Muscle of back (tissue), 11 donors: ENCODE measurements around the gene SH2D3A. TPM values are rescaled to one million over a fixed set of nuclear protein-coding genes. Genes with fewer than 3 reads are reported as not detected.
"Not testable (repeated sequence)": the region's sequence is repeated elsewhere in the genome, so short reads cannot be mapped to it uniquely, and the experiment has no call there.

Source experiments
- DNase-seq, 3 donors: peaks; one replicate each; pipeline versions ENCODE4 v3.0.0 to v3.0.0-alpha.2; 2013
- polyA plus RNA-seq, 10 donors: library from polyadenylated mRNA; unstranded; fragments of 120-200 nt; gene quantifications; one replicate each; pipeline ENCODE4 v1.2.1, GENCODE V29; 2013; ENCODE audit not compliant: insufficient read length in 10 of 10

Gene SH2D3A
- polyA plus RNA-seq, 10 donors = 0.42 to 2.1 (median 0.86) TPM

GRCh38 chr19:6721773-6722172 is 45.5 kb downstream of the SH2D3A start:
- DNase-seq = no peak

DNA sequence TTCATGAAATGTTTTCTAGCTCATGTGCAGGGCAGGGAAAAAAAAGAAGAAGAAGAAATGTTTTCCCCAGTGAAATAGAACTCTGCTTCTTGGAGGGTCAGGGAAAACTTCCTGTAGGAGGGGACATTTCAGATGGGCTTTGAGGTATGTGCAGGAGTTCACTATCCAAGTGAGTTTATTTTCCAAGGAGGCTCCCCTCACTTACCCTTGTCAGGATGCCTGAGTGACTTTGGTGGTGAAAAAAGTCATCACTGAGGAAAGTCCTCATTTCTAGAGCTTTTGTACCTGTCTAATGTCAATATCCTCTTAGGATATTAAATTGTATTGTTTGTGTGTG is 46.1 kb downstream of the SH2D3A start:
- DNase-seq = no peak

DNA sequence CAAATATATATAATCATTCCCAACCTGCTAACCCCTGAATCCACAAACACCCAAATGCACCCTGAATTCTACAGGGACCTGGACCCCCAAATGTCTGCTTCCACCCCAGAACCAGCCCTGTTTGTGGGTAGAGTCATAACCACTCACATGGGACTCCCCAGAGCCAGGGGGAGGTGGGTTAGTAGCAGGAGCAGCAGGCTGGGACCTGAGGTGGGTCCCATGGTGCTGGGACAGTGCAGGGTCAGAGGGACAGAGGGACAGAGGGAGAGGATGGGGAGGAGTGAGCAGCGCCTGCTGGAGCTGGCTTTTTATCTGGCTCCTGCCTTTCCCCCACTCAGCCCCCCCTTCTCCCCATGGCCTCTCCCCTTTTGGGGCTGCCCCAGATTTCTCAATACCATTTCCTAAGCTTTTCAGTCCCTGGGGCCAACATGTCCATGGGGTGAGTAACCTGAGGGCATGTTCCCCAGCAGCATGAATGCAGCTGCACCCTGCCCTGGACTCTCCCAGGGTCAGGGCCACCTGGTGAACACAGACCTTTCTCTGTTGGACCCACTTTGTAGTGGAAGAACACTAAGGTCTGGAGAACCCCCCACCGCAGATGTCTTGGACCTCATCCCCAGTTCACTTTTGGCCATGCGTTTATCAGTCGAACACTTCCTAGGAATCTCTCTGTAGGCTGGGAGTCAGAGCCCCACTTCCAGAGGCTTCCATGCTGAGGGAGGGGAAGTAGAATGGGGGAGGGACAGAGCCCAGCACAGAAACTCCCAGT is 46.7 kb downstream of the SH2D3A start, which contains the start of gene C3:
C3 (minus strand) TSS at position 282 of the 769 bp plus-strand sequence; CDS start at position 221, 61 bp downstream.
- peak in 1 of 3 donors; percentile 57 for DNase-seq

- no peak for DNase-seq
These were observed 47.3 kb downstream of the SH2D3A start for GRCh38 chr19:6719992-6720368.

- no peak for DNase-seq
These were observed 47.7 kb downstream of the SH2D3A start for GRCh38 chr19:6719540-6719861.

- DNase-seq = no peak
These were observed 48.3 kb downstream of the SH2D3A start for GRCh38 chr19:6718741-6719539.

DNA sequence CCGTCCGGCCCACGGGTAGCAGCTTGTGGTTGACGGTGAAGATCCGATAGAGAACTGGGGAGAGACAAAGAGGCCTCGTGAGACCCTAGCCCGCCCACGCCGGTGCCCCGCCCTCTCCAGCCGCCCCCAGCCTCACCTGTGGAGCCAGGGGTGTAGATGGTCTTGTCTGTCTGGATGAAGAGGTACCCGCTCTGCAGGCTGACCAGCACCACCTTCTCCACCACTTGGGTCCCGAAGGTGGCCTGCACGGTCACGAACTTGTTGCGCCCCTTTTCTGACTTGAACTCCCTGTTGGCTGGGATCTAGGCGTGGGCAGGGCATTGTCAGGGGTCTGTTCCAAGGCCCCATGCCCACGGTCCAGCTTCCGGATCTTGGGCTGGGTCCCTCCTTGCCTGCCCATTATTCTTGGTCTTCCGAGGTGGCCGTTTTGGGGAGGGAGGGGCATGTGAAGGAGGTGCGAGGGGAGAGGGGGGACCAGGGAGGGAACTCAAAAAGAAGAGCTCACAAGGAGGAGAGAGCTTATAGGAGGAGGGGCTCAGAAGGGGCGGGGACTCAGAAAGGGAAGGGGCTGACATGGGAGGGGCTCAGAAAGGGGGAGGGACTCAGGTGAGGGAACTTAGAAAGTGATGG is 49.0 kb downstream of the SH2D3A start:
- DNase-seq = no peak

DNA sequence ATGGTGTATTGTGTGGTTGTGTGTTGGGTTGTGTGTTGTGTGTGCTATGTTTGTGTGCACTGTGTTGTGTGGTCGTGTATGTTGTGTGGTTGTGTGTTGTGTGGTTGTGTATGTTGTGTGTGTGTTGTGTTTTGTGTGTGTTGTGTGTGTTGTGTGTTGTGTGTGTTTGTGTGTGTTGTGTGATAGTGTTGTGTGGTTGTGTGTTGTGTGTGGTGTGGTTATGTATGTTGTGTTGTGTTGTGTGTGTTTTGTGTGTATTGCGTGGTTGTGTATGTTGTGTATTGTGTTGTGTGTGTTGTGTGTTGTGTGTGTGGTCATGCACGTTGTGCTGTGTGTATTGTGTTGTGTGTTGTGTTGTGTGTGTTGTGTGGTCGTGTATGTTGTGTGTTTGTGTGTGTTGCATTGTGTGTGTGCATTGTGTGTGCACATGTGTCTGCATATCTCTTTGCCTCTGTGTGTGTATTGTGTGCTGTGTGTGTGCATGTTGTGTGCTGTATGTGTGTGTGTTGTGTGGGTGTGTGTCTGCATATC is 49.7 kb downstream of the SH2D3A start:
- DNase-seq = no peak

DNA sequence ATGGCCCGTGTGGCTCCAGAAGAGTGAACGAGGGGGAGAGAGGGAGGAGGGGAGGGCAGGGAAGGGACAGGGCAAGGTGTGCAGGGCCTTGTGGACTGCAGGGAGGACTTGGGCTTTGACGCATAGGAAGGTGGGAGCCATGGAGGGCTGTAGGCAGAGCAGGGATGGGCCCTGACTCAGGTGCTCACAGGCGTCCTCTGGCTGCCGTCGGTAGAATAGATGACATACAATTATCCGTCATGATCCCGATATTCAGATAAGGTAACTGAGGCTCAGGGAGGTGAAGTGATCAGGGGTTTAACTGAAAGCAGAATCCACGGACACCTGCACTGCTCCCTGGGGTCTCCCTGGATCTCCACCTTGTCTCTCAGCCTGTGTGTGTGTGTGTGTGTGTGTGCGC is 50.2 kb downstream of the SH2D3A start:
- DNase-seq = no peak

- DNase-seq = no peak
These were observed 50.6 kb downstream of the SH2D3A start for GRCh38 chr19:6716610-6716970.

DNA sequence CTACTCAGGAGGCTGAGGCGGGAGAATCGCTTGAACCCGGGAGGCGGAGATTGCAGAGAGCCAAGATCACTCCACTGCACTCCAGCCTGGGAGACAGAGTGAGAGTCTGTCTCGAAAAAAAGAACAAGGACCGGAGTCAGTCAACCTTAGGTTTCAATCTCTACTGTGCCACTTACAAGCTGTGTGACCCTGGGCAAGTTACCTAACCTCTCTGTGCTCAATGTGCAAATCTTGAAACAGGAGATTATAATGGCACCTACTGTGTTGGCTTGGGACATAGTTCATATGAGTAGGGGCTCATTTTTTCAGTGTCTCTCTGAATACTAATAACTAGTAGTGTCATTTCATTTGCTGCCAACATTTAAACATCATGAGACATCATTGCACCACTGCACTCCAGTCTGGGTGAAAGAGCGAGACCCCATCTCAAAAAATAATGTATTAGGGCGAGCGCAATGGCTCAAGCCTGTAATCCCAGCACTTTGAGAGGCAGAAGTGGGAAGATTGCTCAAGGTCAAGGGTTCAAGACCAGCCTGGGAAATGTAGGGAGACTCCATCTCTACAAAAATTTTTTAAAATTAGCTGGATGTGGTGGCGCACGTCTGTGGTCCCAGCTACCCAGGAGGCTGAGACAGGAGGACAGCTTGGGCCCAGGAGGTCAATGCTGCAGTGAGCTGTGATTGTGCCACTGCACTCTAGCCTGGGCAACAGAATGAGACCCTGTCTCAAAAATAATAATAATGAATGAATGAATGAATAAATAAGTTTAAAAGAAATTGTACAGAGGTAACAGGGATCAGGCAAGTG is 52.3 kb downstream of the SH2D3A start:
- no peak for DNase-seq

- DNase-seq = no peak
These were observed 53.2 kb downstream of the SH2D3A start for GRCh38 chr19:6713773-6714692.

- no peak for DNase-seq
These were observed 54.3 kb downstream of the SH2D3A start for GRCh38 chr19:6712692-6713670.

GRCh38 chr19:6712231-6712630 is 55.0 kb downstream of the SH2D3A start:
- no peak for DNase-seq

DNA sequence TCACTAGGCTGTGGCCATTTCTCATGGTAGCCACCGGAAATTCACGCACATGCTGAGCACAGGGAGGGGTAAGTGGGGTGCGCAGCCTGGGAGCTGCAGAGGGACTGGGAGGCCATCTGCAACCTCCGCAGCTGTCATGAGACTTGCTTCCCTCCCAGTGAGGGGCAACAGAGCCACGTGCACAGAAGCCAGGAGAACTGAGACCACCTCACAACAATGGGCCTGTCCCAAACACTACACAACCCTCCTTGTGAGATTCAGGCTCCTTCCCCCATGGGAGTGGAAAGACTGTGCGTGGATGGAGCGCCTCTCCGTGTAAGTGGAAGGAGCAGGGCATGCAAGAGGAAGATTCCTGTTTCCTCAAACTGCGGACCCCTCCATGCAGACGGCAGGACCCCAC is 55.6 kb downstream of the SH2D3A start:
- no peak for DNase-seq

GRCh38 chr19:6711078-6711361 is 56.2 kb downstream of the SH2D3A start:
- DNase-seq = no peak

- DNase-seq = no peak
These were observed 56.8 kb downstream of the SH2D3A start for GRCh38 chr19:6710273-6711077.

DNA sequence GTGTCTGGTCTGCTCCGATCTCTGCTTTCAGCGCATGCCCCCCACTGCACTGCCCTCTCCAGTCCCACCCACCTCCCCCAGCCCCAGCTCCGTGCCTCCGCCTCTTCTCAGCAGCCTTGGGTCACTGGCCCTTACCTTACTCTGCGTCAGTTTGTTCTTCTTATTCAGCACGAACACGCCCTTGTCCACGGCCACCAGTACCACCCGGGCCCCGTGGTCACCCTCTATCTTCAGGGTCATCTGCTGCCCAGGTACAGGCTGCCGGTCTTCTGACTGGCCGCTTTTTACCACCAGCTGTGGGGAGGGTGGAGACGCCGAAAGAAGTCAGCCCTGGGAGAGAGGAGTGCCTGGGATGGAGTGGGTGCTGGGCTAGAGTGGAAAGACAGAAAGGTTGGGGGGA is 57.7 kb downstream of the SH2D3A start:
- no peak for DNase-seq

- not testable (repeated sequence) for DNase-seq
These were observed 58.3 kb downstream of the SH2D3A start for GRCh38 chr19:6708913-6709312.
